ENCODE data around the gene CFAP70. TPM values are rescaled to one million over a fixed set of nuclear protein-coding genes. Genes with fewer than 3 reads are reported as not detected.
A peak's percentile ranks its signal among the peaks of the same experiment; 100 is the strongest.

The CFAP70 gene
- total RNA-seq, 1 donor from 2014 or later, result 0.86 TPM

DNA sequence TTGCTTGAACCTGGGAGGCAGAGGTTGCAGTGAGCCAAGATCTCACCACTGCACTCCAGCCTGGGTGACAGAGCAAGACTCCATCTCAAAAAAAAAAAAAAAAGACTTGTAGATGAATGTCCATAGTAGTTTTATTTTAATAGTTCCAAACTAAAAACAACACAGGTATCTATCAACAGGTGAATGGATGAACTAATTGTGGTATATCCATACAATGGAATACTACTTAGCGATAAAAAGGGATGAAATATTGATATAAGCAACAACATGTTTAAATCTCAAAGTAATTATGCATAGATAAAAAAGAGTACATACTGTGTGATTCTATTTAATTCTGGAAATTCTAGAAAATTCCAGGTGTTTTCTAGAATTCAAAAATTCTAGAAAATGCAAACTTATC lies 68.7 kb downstream of the CFAP70 start:
- H3K4me1 Mint-ChIP-seq (ENCODE audit: unreplicated experiment), result no peaks in the 10 kb centered on the region
- no peak for DNase-seq (ENCODE audit: extremely low spot score, unreplicated experiment)
- peaks cover 8% of the 10 kb centered on the region for H3K36me3 Mint-ChIP-seq (ENCODE audit: unreplicated experiment)
- H3K4me3 Mint-ChIP-seq (ENCODE audit: unreplicated experiment), result no peak overlapping the region
- H3K27ac Mint-ChIP-seq (ENCODE audit: unreplicated experiment), result no peak overlapping the region
- TF ChIP-seq, protein P1, sequence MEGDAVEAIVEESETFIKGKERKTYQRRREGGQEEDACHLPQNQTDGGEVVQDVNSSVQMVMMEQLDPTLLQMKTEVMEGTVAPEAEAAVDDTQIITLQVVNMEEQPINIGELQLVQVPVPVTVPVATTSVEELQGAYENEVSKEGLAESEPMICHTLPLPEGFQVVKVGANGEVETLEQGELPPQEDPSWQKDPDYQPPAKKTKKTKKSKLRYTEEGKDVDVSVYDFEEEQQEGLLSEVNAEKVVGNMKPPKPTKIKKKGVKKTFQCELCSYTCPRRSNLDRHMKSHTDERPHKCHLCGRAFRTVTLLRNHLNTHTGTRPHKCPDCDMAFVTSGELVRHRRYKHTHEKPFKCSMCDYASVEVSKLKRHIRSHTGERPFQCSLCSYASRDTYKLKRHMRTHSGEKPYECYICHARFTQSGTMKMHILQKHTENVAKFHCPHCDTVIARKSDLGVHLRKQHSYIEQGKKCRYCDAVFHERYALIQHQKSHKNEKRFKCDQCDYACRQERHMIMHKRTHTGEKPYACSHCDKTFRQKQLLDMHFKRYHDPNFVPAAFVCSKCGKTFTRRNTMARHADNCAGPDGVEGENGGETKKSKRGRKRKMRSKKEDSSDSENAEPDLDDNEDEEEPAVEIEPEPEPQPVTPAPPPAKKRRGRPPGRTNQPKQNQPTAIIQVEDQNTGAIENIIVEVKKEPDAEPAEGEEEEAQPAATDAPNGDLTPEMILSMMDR (IDR thresholded peaks at IDR 0.05), result no peak
- peaks cover 7% of the 10 kb centered on the region for H3K9me3 Mint-ChIP-seq (ENCODE audit: unreplicated experiment)
- peaks cover 40% of the 10 kb centered on the region for H3K27me3 Mint-ChIP-seq (ENCODE audit: unreplicated experiment)

DNA sequence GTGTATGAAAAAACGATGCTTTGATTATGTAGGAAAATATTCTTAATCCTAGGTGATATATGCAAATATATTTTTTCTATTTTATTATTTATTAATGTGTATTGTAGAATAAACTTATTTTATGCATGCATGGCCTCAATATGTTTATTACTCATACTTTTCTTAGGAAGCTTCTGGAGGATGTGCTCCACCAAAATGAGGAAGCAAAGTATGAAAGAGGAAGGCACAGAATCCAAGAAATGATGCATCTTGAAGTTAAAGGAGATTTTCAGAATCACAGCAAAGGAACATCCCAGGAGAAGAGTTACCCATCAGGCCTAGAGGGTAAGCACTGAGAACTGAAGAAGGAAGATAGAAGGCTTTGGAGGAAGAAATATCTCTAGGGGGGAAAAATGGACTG lies 71.2 kb downstream of the CFAP70 start:
- H3K27me3 Mint-ChIP-seq (ENCODE audit: unreplicated experiment), result peaks cover 23% of the 10 kb centered on the region
- TF ChIP-seq, protein P1 (IDR thresholded peaks at IDR 0.05), result no peak
- DNase-seq (ENCODE audit: extremely low spot score, unreplicated experiment), result no peak
- H3K4me1 Mint-ChIP-seq (ENCODE audit: unreplicated experiment), result no peaks in the 10 kb centered on the region
- H3K9me3 Mint-ChIP-seq (ENCODE audit: unreplicated experiment), result peaks cover 7% of the 10 kb centered on the region
- H3K27ac Mint-ChIP-seq (ENCODE audit: unreplicated experiment), result no peak overlapping the region
- H3K4me3 Mint-ChIP-seq (ENCODE audit: unreplicated experiment), result no peak overlapping the region
- H3K36me3 Mint-ChIP-seq (ENCODE audit: unreplicated experiment), result peaks cover 8% of the 10 kb centered on the region

DNA sequence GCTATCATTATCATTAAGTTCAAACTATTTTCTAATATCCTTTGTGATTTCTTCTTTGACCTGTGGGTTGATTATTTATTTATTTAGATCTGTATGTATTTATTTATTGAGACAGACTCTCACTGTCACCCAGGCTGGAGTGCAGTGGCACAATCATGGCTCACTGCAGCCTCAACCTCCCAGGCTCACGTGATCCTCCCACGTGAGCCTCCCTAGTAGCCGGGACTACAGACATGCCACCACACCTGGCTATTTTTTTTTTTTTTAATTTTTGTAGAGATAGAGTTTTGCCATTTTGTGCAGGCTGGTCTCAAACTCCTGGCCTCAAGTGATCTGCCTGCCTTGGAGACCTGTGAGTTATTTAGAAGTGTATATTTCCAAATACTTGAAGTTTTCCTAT lies 77.6 kb downstream of the CFAP70 start:
- Mint-ChIP-seq H3K4me3 (ENCODE audit: unreplicated experiment) (no peak overlapping the region), H3K27ac (ENCODE audit: unreplicated experiment) (no peak overlapping the region), H3K36me3 (ENCODE audit: unreplicated experiment) (no peaks in the 10 kb centered on the region), H3K4me1 (ENCODE audit: unreplicated experiment) (peaks cover 7% of the 10 kb centered on the region), H3K27me3 (ENCODE audit: unreplicated experiment) (peaks cover 6% of the 10 kb centered on the region), H3K9me3 (ENCODE audit: unreplicated experiment) (no peaks in the 10 kb centered on the region)
- TF ChIP-seq, protein P1 (IDR thresholded peaks at IDR 0.05), result no peak
- DNase-seq (ENCODE audit: extremely low spot score, unreplicated experiment), result no peak

DNA sequence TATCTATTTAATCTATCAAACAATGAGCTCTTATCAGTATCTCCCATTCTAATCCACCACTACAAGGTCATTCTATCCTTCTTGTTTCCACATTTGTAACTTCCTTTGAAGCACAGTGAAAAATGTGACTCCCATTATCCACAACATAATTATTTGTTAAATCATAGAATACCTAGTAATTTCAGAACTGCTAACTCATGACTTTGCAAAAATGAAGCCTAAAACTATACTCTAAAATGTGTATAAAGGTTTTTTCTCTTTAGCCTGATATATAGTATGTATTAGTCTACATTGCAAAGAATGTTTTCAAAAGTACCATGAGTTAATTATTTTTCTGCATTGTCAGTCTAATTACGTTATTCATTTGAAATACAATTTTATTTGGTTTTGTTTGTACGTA lies 94.2 kb downstream of the CFAP70 start:
- DNase-seq (ENCODE audit: extremely low spot score, unreplicated experiment), result no peak
- no peaks in the 10 kb centered on the region for H3K9me3 Mint-ChIP-seq (ENCODE audit: unreplicated experiment)
- H3K4me3 Mint-ChIP-seq (ENCODE audit: unreplicated experiment), result no peak overlapping the region
- TF ChIP-seq, protein P1 (IDR thresholded peaks at IDR 0.05), result no peak
- H3K27ac Mint-ChIP-seq (ENCODE audit: unreplicated experiment), result no peak overlapping the region
- H3K27me3 Mint-ChIP-seq (ENCODE audit: unreplicated experiment), result peaks cover 39% of the 10 kb centered on the region
- H3K36me3 Mint-ChIP-seq (ENCODE audit: unreplicated experiment), result no peaks in the 10 kb centered on the region
- peaks cover 10% of the 10 kb centered on the region for H3K4me1 Mint-ChIP-seq (ENCODE audit: unreplicated experiment)

DNA sequence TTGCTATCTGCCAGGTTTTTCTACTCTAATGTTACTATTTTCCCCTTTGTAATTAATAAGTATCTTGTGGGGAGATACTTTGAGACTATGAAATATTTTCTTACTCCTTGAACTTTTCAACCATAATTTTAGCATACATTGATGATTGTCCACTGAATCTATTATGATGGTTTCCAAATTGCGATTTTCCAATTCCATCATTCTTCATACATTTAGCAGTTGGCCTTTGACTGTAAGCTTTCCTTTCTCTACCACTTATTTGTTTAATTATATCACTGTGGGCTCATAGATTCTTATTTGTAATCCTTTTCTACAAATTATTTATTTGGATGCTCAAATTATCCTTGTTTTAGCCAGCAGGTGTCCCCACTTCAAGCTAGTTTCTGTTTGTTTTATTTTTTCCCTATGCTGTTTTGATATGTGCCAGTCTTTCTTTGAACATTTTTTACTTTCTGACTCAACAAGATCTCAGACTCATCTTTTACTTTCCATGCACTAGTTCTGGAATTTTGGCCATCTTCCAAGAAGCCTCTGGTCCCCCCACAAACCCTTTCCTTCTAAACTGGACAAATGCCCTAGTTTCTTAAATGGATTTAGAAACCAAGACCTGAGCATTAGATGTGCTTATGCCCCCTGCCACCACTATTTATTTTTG lies 94.8 kb downstream of the CFAP70 start:
- Mint-ChIP-seq H3K27me3 (ENCODE audit: unreplicated experiment) (peaks cover 33% of the 10 kb centered on the region), H3K36me3 (ENCODE audit: unreplicated experiment) (no peaks in the 10 kb centered on the region), H3K4me3 (ENCODE audit: unreplicated experiment) (no peak overlapping the region), H3K4me1 (ENCODE audit: unreplicated experiment) (peaks cover 10% of the 10 kb centered on the region), H3K27ac (ENCODE audit: unreplicated experiment) (no peak overlapping the region), H3K9me3 (ENCODE audit: unreplicated experiment) (peaks cover 4% of the 10 kb centered on the region)
- TF ChIP-seq, protein P1 (IDR thresholded peaks at IDR 0.05), result peak; percentile 62
- no peak for DNase-seq (ENCODE audit: extremely low spot score, unreplicated experiment)

All from osteocyte (in vitro differentiated cells).